Stimulated activated CD4-positive, alpha-beta T cell treated with anti-CD3 and anti-CD28 coated beads, Interleukin-12 subunit alpha, Interleukin-12 subunit beta, amount 100 ng/mL, for 24 hours (primary cell): Measurements from ENCODE around the gene BRD3.

Source experiments
- DNase-seq, 2 experiments: peaks; one replicate each; pipeline ENCODE4 v3.0.0-alpha.2; 2020; ENCODE audit warnings: low read depth in 2 of 2

The BRD3 gene

GRCh38 chr9:134054891-134055811, 12.7 kb downstream of the BRD3 start:
- no peak for DNase-seq

- DNase-seq, result no peak
Measured at GRCh38 chr9:134053941-134054761, 13.7 kb downstream of the BRD3 start.

- DNase-seq, result no peak
Measured at GRCh38 chr9:134053401-134053871, 14.4 kb downstream of the BRD3 start.

GRCh38 chr9:134052941-134053340, 14.9 kb downstream of the BRD3 start:
- no peak for DNase-seq

GRCh38 chr9:134052491-134052890, 15.3 kb downstream of the BRD3 start:
- DNase-seq, result no peak

GRCh38 chr9:134051319-134051718, 16.5 kb downstream of the BRD3 start:
- DNase-seq, result no peak

GRCh38 chr9:134050726-134051125, 17.1 kb downstream of the BRD3 start:
- no peak for DNase-seq

- DNase-seq, result no peak
Measured at GRCh38 chr9:134049772-134050588, 17.8 kb downstream of the BRD3 start.

GRCh38 chr9:134049236-134049635, 18.6 kb downstream of the BRD3 start:
- DNase-seq, result no peak

- DNase-seq, result no peak
Measured at GRCh38 chr9:134048582-134048968, 19.3 kb downstream of the BRD3 start.

GRCh38 chr9:134047868-134048581, 19.8 kb downstream of the BRD3 start:
- no peak for DNase-seq

GRCh38 chr9:134046894-134047681, 20.7 kb downstream of the BRD3 start:
- no peak for DNase-seq

GRCh38 chr9:134045841-134046544, 21.8 kb downstream of the BRD3 start:
- DNase-seq, result no peak

GRCh38 chr9:134044944-134045343, 22.9 kb downstream of the BRD3 start:
- no peak for DNase-seq

- no peak for DNase-seq
Measured at GRCh38 chr9:134043531-134043988, 24.3 kb downstream of the BRD3 start.

- no peak for DNase-seq
Measured at GRCh38 chr9:134041649-134041962, 26.2 kb downstream of the BRD3 start.

- no peak for DNase-seq
Measured at GRCh38 chr9:134040781-134041648, 26.8 kb downstream of the BRD3 start.

- DNase-seq, result no peak
Measured at GRCh38 chr9:134040176-134040565, 27.7 kb downstream of the BRD3 start.
